HFFc6 (cell line): ENCODE results near the gene DPP7. TPM values are rescaled to one million over a fixed set of nuclear protein-coding genes. Genes with fewer than 3 reads are reported as not detected.

Source experiments
- DNase-seq: peaks from one replicate; pipeline ENCODE4 v3.0.0-alpha.2; 2018
- H3K27ac Mint-ChIP-seq: 2 replicates; pipeline ENCODE4 v1.8.0; 2020; ENCODE audit warnings: mild to moderate bottlenecking, mixed read lengths
- H3K27me3 Mint-ChIP-seq: 2 replicates; pipeline ENCODE4 v1.8.0; 2021; ENCODE audit warnings: mild to moderate bottlenecking, moderate library complexity, mixed read lengths; ENCODE audit not compliant: insufficient read depth
- H3K36me3 Mint-ChIP-seq: 2 replicates; pipeline ENCODE4 v1.8.0; 2021; ENCODE audit warnings: low read depth, mixed read lengths
- H3K4me1 Mint-ChIP-seq: 2 replicates; pipeline ENCODE4 v1.8.0; 2020; ENCODE audit warnings: low read depth, mixed read lengths
- H3K4me3 Mint-ChIP-seq: 2 replicates; pipeline ENCODE4 v1.8.0; 2020; ENCODE audit warnings: mild to moderate bottlenecking, moderate library complexity, mixed read lengths
- H3K9me3 Mint-ChIP-seq: 2 replicates; pipeline ENCODE4 v1.8.0; 2020; ENCODE audit warnings: mild to moderate bottlenecking, mixed read lengths
- total RNA-seq, 6 experiments: library from RNA; stranded (reverse); fragmentation: NEBNext Ultra II Directional; extraction: Animal tissue kit (Norgen Biotek cat#: 25700); gene quantifications; 2 replicates in 1 of 6; 3 replicates in 5 of 6; pipeline ENCODE4 v1.2.3, GENCODE V29; 2021
- TF ChIP-seq, protein P1 (sequence below): fragments of 200-600 bp; sonication (generic); IDR thresholded peaks from 2 replicates; pipeline ENCODE4 v1.5.0; 2021; ENCODE audit warnings: antibody characterized with exemption, mild to moderate bottlenecking

The DPP7 gene
- total RNA-seq, 6 experiments from 2014 or later: 47.5 to 90.2 (median 51.1) TPM

- Mint-ChIP-seq H3K4me3 (no peak overlapping the region), H3K36me3 (no peaks in the 10 kb centered on the region), H3K9me3 (no peaks in the 10 kb centered on the region), H3K4me1 (no peaks in the 10 kb centered on the region), H3K27ac (no peak overlapping the region), H3K27me3 (peaks cover 9% of the 10 kb centered on the region)
- DNase-seq: no peak
- TF ChIP-seq, protein P1, sequence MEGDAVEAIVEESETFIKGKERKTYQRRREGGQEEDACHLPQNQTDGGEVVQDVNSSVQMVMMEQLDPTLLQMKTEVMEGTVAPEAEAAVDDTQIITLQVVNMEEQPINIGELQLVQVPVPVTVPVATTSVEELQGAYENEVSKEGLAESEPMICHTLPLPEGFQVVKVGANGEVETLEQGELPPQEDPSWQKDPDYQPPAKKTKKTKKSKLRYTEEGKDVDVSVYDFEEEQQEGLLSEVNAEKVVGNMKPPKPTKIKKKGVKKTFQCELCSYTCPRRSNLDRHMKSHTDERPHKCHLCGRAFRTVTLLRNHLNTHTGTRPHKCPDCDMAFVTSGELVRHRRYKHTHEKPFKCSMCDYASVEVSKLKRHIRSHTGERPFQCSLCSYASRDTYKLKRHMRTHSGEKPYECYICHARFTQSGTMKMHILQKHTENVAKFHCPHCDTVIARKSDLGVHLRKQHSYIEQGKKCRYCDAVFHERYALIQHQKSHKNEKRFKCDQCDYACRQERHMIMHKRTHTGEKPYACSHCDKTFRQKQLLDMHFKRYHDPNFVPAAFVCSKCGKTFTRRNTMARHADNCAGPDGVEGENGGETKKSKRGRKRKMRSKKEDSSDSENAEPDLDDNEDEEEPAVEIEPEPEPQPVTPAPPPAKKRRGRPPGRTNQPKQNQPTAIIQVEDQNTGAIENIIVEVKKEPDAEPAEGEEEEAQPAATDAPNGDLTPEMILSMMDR: no peak
Observed at GRCh38 chr9:137145731-137146526, 31.4 kb upstream of the DPP7 start.

GRCh38 chr9:137143459-137143858 is 28.9 kb upstream of the DPP7 start:
- H3K36me3 Mint-ChIP-seq: no peaks in the 10 kb centered on the region
- no peak for DNase-seq
- TF ChIP-seq, protein P1: no peak
- no peaks in the 10 kb centered on the region for H3K4me1 Mint-ChIP-seq
- no peaks in the 10 kb centered on the region for H3K9me3 Mint-ChIP-seq
- no peak overlapping the region for H3K27ac Mint-ChIP-seq
- H3K4me3 Mint-ChIP-seq: no peak overlapping the region
- peaks cover 24% of the 10 kb centered on the region for H3K27me3 Mint-ChIP-seq

DNA sequence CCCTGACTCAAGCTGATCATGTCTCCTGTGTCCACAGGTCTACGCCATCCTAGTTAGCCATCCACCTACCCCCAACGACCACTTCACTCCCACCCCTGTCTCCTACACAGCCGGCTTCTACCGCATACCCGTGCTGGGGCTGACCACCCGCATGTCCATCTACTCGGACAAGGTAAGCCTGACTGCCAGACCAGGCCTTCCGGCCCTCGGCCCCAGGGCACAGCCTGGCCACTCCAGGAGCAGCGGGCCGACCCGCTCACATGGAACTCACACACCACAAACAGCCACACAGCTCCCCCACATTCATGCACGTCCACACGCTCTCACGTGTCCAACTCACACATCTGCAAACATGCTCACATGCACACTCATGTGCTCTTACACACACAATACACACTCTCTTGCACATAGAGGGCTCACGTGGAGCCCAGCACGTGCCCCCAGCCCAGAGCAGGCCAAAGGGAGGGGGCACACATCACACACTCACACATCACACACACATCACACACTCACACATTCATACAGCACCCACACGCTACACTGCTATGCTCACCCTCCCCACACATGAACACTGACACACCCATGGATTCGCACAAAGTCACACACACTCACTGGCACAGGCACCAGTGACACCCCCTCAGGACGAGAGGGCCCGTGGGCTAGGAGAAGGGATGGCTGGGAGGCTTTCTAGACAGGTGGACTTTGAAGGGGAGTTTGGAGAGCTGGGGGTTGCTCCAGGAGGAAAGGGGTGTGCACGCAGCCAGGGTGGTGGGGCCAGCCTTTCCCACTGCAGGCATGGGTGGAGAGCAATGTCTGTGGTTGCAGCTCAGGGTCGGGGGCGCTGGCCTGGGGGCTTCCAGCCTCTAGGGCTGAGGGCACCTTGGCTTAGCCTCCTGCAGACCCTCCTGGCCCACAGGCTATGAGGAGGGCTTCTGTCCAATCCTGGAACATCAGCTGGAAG is 27.7 kb upstream of the DPP7 start:
- Mint-ChIP-seq H3K27ac (no peak overlapping the region), H3K36me3 (no peaks in the 10 kb centered on the region), H3K4me1 (no peaks in the 10 kb centered on the region), H3K9me3 (no peaks in the 10 kb centered on the region), H3K27me3 (peaks cover 31% of the 10 kb centered on the region), H3K4me3 (no peak overlapping the region)
- DNase-seq: no peak
- TF ChIP-seq, protein P1: no peak

GRCh38 chr9:137141050-137141810 is 26.7 kb upstream of the DPP7 start:
- TF ChIP-seq, protein P1: no peak
- DNase-seq: no peak
- Mint-ChIP-seq H3K4me3 (no peak overlapping the region), H3K27ac (no peak overlapping the region), H3K27me3 (peaks cover 31% of the 10 kb centered on the region), H3K9me3 (no peaks in the 10 kb centered on the region), H3K36me3 (no peaks in the 10 kb centered on the region), H3K4me1 (no peaks in the 10 kb centered on the region)
